ENCODE results near the gene FBXL19. TPM values are rescaled to one million over a fixed set of nuclear protein-coding genes. Genes with fewer than 3 reads are reported as not detected.

Gene FBXL19
- total RNA-seq, 2 donors from 2014 or later = 8.6 to 21.1 TPM

DNA sequence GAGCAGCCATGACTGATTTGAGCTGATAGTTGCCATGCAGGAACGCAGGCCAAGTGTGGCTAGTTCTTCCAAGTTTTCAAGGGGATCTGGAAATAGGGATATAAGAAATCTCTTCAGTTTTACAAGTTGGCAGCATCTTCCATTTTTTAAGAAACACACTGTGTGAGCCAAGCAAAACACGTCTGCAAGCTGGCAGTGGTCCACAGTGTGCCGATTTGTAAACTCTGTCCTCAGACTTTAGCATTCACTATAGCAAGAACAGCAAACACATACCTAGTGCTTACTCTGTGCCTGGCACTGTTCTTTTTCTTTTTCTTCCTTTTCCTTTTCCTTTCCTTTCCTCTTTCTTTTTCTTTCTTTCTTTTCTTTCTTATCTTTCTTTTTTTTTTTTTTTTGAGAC lies 28.4 kb downstream of the FBXL19 start:
- H3K27me3 ChIP-seq = no peaks in the 10 kb centered on the region
- DNase-seq (peak in 3 of 4 donors; percentile 43 to 58 (median 49)), ATAC-seq (no peak)
- TF ChIP-seq POLR2A (IDR thresholded peaks at IDR 0.05) (no peak), CTCF (IDR thresholded peaks at IDR 0.05) (no peak)
- no peak overlapping the region for H3K27ac ChIP-seq
- intact Hi-C loops (cut with DNase I) = no loop called here
- peaks cover 39% of the 10 kb centered on the region for H3K4me1 ChIP-seq
- WGBS, 2 donors = 28 to 41% methylated on average over 3 of the region's 3 CpGs
- no peak overlapping the region for H3K4me3 ChIP-seq
- H3K9me3 ChIP-seq = no peaks in the 10 kb centered on the region
- H3K36me3 ChIP-seq (replicated peaks in 1 of 2; ENCODE audit: insufficient read depth in 1 of 2, low read depth in 2 of 2) = no peaks in the 10 kb centered on the region

DNA sequence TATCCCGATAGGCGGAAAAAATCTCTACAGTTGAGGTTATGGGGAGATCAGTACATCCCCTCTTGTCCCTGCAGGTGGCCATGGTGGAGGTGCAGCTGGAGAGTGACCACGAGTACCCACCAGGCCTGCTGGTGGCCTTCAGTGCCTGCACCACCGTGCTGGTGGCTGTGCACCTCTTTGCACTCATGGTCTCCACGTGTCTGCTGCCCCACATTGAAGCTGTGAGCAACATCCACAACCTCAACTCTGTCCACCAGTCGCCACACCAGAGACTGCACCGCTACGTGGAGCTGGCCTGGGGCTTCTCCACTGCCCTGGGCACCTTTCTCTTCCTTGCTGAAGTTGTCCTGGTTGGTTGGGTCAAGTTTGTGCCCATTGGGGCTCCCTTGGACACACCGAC lies 29.7 kb downstream of the FBXL19 start:
- Histone ChIP-seq H3K9me3 (no peaks in the 10 kb centered on the region), H3K27me3 (no peaks in the 10 kb centered on the region), H3K36me3 (replicated peaks in 1 of 2; ENCODE audit: insufficient read depth in 1 of 2, low read depth in 2 of 2) (no peaks in the 10 kb centered on the region), H3K4me1 (peaks cover 45% of the 10 kb centered on the region), H3K27ac (peak overlapping the region in 2 of 4 donors; percentile 28 to 43), H3K4me3 (no peak overlapping the region)
- intact Hi-C loops (cut with DNase I) = no loop called here
- TF ChIP-seq CTCF (IDR thresholded peaks at IDR 0.05) (no peak), POLR2A (IDR thresholded peaks at IDR 0.05) (no peak)
- ATAC-seq (no peak), DNase-seq (no peak)
- WGBS, 2 donors = 81 to 91% methylated on average over 8 to 9 of the region's 9 CpGs

GRCh38 chr16:30953511-30954124 lies 30.2 kb downstream of the FBXL19 start:
- no peaks in the 10 kb centered on the region for H3K9me3 ChIP-seq
- H3K4me1 ChIP-seq = peaks cover 47% of the 10 kb centered on the region
- TF ChIP-seq CTCF (IDR thresholded peaks at IDR 0.05) (peak; percentile 27 to 48 (median 44)), POLR2A (IDR thresholded peaks at IDR 0.05) (no peak)
- ATAC-seq (no peak), DNase-seq (peak; percentile 57 to 67 (median 60))
- peak overlapping the region in 2 of 4 donors; percentile 28 to 43 for H3K27ac ChIP-seq
- 43 to 53% methylated on average over 8 to 14 of the region's 15 CpGs for WGBS, 2 donors
- intact Hi-C loops (cut with DNase I) = no loop called here
- no peaks in the 10 kb centered on the region for H3K27me3 ChIP-seq
- H3K36me3 ChIP-seq (replicated peaks in 1 of 2; ENCODE audit: insufficient read depth in 1 of 2, low read depth in 2 of 2) = no peaks in the 10 kb centered on the region
- H3K4me3 ChIP-seq = no peak overlapping the region

GRCh38 chr16:30954993-30955392 lies 31.6 kb downstream of the FBXL19 start:
- Histone ChIP-seq H3K4me1 (peaks cover 55% of the 10 kb centered on the region), H3K9me3 (no peaks in the 10 kb centered on the region), H3K27me3 (no peaks in the 10 kb centered on the region), H3K27ac (no peak overlapping the region), H3K4me3 (no peak overlapping the region), H3K36me3 (replicated peaks in 1 of 2; ENCODE audit: insufficient read depth in 1 of 2, low read depth in 2 of 2) (peaks cover 0 to 3% of the 10 kb centered on the region in 2 donors)
- intact Hi-C loops (cut with DNase I) = no loop called here
- 73 to 75% methylated on average over 8 of the region's 8 CpGs for WGBS, 2 donors
- DNase-seq = no peak
- TF ChIP-seq POLR2A (IDR thresholded peaks at IDR 0.05) (no peak), CTCF (IDR thresholded peaks at IDR 0.05) (no peak)
- ATAC-seq = no peak

Measured in body of pancreas (tissue), 4 donors.